ENCODE measurements around the gene OSBPL3. TPM values are rescaled to one million over a fixed set of nuclear protein-coding genes. Genes with fewer than 3 reads are reported as not detected.

OSBPL3 gene
- total and polyA plus RNA-seq, 2 donors from 2014 or later, result 8.6 to 40.5 TPM

DNA sequence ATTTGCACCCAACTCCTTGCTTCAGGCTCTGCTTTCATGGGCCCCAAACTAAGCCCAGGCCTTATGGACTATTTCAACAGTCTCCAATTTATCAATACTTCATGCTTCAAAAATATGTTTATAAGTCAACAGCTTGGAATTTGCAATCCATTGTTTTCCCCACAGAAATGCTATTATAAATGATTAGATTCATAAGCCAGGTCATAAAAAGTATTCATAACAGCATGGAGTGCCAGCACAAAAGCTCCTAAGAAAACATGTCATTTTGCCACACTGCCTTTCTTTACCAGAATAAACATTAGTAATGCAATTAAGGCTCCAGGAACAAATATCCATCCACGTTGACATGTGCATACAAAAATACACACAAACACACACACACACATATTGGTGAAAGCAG lies 30.1 kb downstream of the OSBPL3 start:
- no peak for TF ChIP-seq CTCF (IDR thresholded peaks at IDR 0.05; ENCODE audit: borderline replicate concordance, extremely low read depth, insufficient read depth)
- Histone ChIP-seq H3K9ac (ENCODE audit: low read length in 3 of 3) (no peak overlapping the region), H3K9me3 (ENCODE audit: control insufficient read depth in 2 of 3, insufficient read depth in 1 of 3, low read length in 3 of 3) (no peaks in the 10 kb centered on the region), H3K36me3 (ENCODE audit: control insufficient read depth in 2 of 3, insufficient read depth in 3 of 3, low read length in 3 of 3) (no peaks in the 10 kb centered on the region), H3K4me1 (ENCODE audit: control insufficient read depth in 2 of 3, insufficient read depth in 2 of 3, low read depth in 1 of 3, low read length in 3 of 3) (no peaks in the 10 kb centered on the region), H3K4me3 (ENCODE audit: low read length in 3 of 3) (no peak overlapping the region), H3K27me3 (ENCODE audit: control insufficient read depth, insufficient read depth, low read length) (no peaks in the 10 kb centered on the region), H3K27ac (ENCODE audit: low read depth in 2 of 2, low read length in 2 of 2) (no peak overlapping the region)
- DNase-seq (no peak), FAIRE-seq (no peak)
- intact Hi-C loops (cut with DNase I), result no loop called here

DNA sequence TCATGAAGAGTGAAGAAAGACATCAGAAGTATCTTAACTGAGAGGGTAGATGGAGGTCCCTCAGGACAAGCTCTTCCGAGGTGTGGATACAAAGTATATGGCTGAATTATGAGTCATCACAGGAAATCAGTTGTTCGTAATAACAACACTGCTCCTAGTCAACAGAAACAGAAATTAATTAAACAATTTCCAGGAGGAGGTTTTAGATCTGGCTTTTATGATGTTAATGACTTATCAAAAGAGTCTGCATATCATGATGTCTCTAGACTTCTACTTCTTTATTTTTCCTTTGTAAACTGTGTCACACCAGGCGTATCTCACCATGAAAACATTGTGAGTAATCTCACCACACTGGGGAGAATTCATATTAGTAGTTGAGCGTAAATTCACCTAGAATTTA lies 31.2 kb downstream of the OSBPL3 start:
- no peak for TF ChIP-seq CTCF (IDR thresholded peaks at IDR 0.05; ENCODE audit: borderline replicate concordance, extremely low read depth, insufficient read depth)
- Histone ChIP-seq H3K36me3 (ENCODE audit: control insufficient read depth in 2 of 3, insufficient read depth in 3 of 3, low read length in 3 of 3) (no peaks in the 10 kb centered on the region), H3K4me3 (ENCODE audit: low read length in 3 of 3) (no peak overlapping the region), H3K9ac (ENCODE audit: low read length in 3 of 3) (no peak overlapping the region), H3K27ac (ENCODE audit: low read depth in 2 of 2, low read length in 2 of 2) (no peak overlapping the region), H3K9me3 (ENCODE audit: control insufficient read depth in 2 of 3, insufficient read depth in 1 of 3, low read length in 3 of 3) (no peaks in the 10 kb centered on the region), H3K4me1 (ENCODE audit: control insufficient read depth in 2 of 3, insufficient read depth in 2 of 3, low read depth in 1 of 3, low read length in 3 of 3) (no peaks in the 10 kb centered on the region), H3K27me3 (ENCODE audit: control insufficient read depth, insufficient read depth, low read length) (no peaks in the 10 kb centered on the region)
- FAIRE-seq, result no peak
- DNase-seq, result no peak
- intact Hi-C loops (cut with DNase I), result no loop called here

GRCh38 chr7:24946467-24946866 lies 33.5 kb downstream of the OSBPL3 start:
- no peak for DNase-seq
- Histone ChIP-seq H3K27ac (ENCODE audit: low read depth in 2 of 2, low read length in 2 of 2) (no peak overlapping the region), H3K4me3 (ENCODE audit: low read length in 3 of 3) (no peak overlapping the region), H3K4me1 (ENCODE audit: control insufficient read depth in 2 of 3, insufficient read depth in 2 of 3, low read depth in 1 of 3, low read length in 3 of 3) (no peaks in the 10 kb centered on the region), H3K9ac (ENCODE audit: low read length in 3 of 3) (no peak overlapping the region), H3K9me3 (ENCODE audit: control insufficient read depth in 2 of 3, insufficient read depth in 1 of 3, low read length in 3 of 3) (no peaks in the 10 kb centered on the region), H3K27me3 (ENCODE audit: control insufficient read depth, insufficient read depth, low read length) (no peaks in the 10 kb centered on the region), H3K36me3 (ENCODE audit: control insufficient read depth in 2 of 3, insufficient read depth in 3 of 3, low read length in 3 of 3) (no peaks in the 10 kb centered on the region)
- no peak for FAIRE-seq
- intact Hi-C loops (cut with DNase I), result no loop called here
- TF ChIP-seq CTCF (IDR thresholded peaks at IDR 0.05; ENCODE audit: borderline replicate concordance, extremely low read depth, insufficient read depth), result no peak

- Histone ChIP-seq H3K36me3 (ENCODE audit: control insufficient read depth in 2 of 3, insufficient read depth in 3 of 3, low read length in 3 of 3) (no peaks in the 10 kb centered on the region), H3K27me3 (ENCODE audit: control insufficient read depth, insufficient read depth, low read length) (no peaks in the 10 kb centered on the region), H3K9ac (ENCODE audit: low read length in 3 of 3) (no peak overlapping the region), H3K4me1 (ENCODE audit: control insufficient read depth in 2 of 3, insufficient read depth in 2 of 3, low read depth in 1 of 3, low read length in 3 of 3) (no peaks in the 10 kb centered on the region), H3K9me3 (ENCODE audit: control insufficient read depth in 2 of 3, insufficient read depth in 1 of 3, low read length in 3 of 3) (no peaks in the 10 kb centered on the region), H3K4me3 (ENCODE audit: low read length in 3 of 3) (no peak overlapping the region), H3K27ac (ENCODE audit: low read depth in 2 of 2, low read length in 2 of 2) (no peak overlapping the region)
- intact Hi-C loops (cut with DNase I), result no loop called here
- DNase-seq, result no peak
- FAIRE-seq, result no peak
- TF ChIP-seq CTCF (IDR thresholded peaks at IDR 0.05; ENCODE audit: borderline replicate concordance, extremely low read depth, insufficient read depth), result no peak
Observed at GRCh38 chr7:24945899-24946298, 34.1 kb downstream of the OSBPL3 start.

Measured in kidney (tissue), 14 donors.